ENCODE measurements around the gene ERGIC1.

Gene ERGIC1

GRCh38 chr5:172905346-172906140, 71.5 kb downstream of the ERGIC1 start:
- Mint-ChIP-seq H3K4me3 (no peak overlapping the region), H3K36me3 (ENCODE audit: low read depth) (peaks cover 6% of the 10 kb centered on the region), H3K27me3 (no peaks in the 10 kb centered on the region), H3K4me1 (peaks cover 8% of the 10 kb centered on the region), H3K9me3 (no peaks in the 10 kb centered on the region), H3K27ac (no peak overlapping the region)
- ATAC-seq (no peak), DNase-seq (no peak)

GRCh38 chr5:172906436-172906835, 72.4 kb downstream of the ERGIC1 start:
- peaks cover 12% of the 10 kb centered on the region for H3K4me1 Mint-ChIP-seq
- H3K36me3 Mint-ChIP-seq (ENCODE audit: low read depth), result peaks cover 6% of the 10 kb centered on the region
- H3K4me3 Mint-ChIP-seq, result no peak overlapping the region
- ATAC-seq (no peak), DNase-seq (no peak)
- no peaks in the 10 kb centered on the region for H3K27me3 Mint-ChIP-seq
- no peak overlapping the region for H3K27ac Mint-ChIP-seq
- H3K9me3 Mint-ChIP-seq, result no peaks in the 10 kb centered on the region

GRCh38 chr5:172906888-172907287, 72.8 kb downstream of the ERGIC1 start:
- Mint-ChIP-seq H3K4me1 (peaks cover 12% of the 10 kb centered on the region), H3K9me3 (no peaks in the 10 kb centered on the region), H3K4me3 (no peak overlapping the region), H3K27ac (no peak overlapping the region), H3K27me3 (no peaks in the 10 kb centered on the region), H3K36me3 (ENCODE audit: low read depth) (peaks cover 6% of the 10 kb centered on the region)
- DNase-seq, result no peak
- no peak for ATAC-seq

DNA sequence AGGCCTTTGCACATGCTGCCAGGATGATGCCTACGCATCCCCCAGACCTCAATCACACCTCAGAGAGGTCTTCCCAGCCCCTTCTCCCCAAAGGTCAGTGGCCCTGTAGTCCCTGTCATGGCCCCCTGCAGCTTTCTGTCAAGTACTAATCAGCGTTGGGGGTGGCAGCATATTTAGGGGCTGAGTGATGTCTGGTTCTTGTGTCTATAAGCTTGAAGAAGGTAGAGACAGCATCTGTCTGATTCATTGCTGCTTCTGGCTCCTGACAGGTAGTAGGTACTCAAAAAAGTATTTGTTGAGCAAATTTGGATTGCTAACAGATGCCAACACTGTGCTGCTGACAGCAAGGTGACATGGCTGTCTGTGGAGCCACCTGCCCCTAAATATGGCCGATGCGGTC, 73.6 kb downstream of the ERGIC1 start:
- H3K9me3 Mint-ChIP-seq, result no peaks in the 10 kb centered on the region
- H3K36me3 Mint-ChIP-seq (ENCODE audit: low read depth), result peaks cover 6% of the 10 kb centered on the region
- no peak overlapping the region for H3K4me3 Mint-ChIP-seq
- H3K27me3 Mint-ChIP-seq, result no peaks in the 10 kb centered on the region
- no peak overlapping the region for H3K27ac Mint-ChIP-seq
- ATAC-seq (no peak), DNase-seq (no peak)
- H3K4me1 Mint-ChIP-seq, result peaks cover 12% of the 10 kb centered on the region

DNA sequence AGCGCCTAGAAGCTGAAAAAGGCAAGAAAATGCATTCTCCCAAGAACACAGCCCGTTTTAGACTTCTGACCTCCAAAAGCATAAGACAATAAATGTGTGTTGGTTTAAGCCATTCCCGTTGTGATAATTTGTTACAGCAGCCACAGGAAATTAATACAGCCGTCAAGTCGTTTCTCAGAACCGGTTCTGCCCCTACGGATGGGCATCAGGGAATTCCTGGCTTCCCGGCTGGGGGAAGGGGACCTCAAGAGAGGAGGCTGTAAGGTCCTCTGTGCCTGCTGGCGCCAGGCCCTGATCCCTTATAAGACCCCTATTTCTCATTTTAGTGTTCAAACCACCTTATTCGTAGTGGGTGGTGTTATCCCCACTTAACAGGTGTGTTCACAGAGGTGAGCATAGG, 74.6 kb downstream of the ERGIC1 start:
- Mint-ChIP-seq H3K4me3 (no peak overlapping the region), H3K27me3 (no peaks in the 10 kb centered on the region), H3K9me3 (no peaks in the 10 kb centered on the region)

DNA sequence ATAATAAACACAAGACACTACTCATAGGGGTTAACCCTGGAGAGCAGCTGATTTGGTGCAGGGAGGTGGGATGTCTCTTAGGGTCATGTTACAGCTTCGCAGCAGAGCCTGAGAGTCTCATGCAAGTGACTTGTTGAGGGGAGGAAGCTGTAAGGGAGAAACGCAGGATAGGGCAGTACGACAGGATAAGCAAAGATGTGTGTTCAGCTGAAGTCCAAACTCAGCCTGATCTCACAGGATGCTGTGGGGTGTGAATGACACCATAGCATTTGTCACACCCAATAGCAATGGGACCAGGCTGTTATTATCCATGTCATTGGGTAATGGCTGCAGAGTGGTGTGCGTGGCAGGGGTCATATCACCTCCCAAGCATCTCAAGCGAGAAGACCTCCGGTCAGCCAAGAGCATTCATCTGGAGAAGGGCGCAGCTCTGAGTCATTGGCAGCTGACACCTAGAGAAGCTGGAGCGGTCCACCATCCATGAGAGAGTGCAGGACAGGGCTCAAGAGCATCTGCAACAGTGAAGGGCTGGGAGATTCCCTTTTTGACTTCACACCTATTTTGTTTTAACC, 76.0 kb downstream of the ERGIC1 start:
- H3K36me3 Mint-ChIP-seq (ENCODE audit: low read depth), result peaks cover 6% of the 10 kb centered on the region
- H3K9me3 Mint-ChIP-seq, result no peaks in the 10 kb centered on the region
- ATAC-seq (no peak), DNase-seq (no peak)
- H3K27me3 Mint-ChIP-seq, result no peaks in the 10 kb centered on the region
- H3K27ac Mint-ChIP-seq, result no peak overlapping the region
- peaks cover 12% of the 10 kb centered on the region for H3K4me1 Mint-ChIP-seq
- no peak overlapping the region for H3K4me3 Mint-ChIP-seq

More for the DNA sequence above, 74.6 kb downstream of the ERGIC1 start:
- ATAC-seq, result no peak
- DNase-seq, result no peak
- H3K4me1 Mint-ChIP-seq, result peaks cover 12% of the 10 kb centered on the region
- H3K27ac Mint-ChIP-seq, result no peak overlapping the region
- H3K36me3 Mint-ChIP-seq (ENCODE audit: low read depth), result peaks cover 6% of the 10 kb centered on the region

- Mint-ChIP-seq H3K36me3 (ENCODE audit: low read depth) (peaks cover 6% of the 10 kb centered on the region), H3K9me3 (no peaks in the 10 kb centered on the region), H3K4me3 (no peak overlapping the region), H3K27ac (no peak overlapping the region), H3K4me1 (peaks cover 12% of the 10 kb centered on the region), H3K27me3 (no peaks in the 10 kb centered on the region)
- peak; percentile 24 for DNase-seq
- ATAC-seq, result peak; percentile 69
Observed at GRCh38 chr5:172910828-172911627, 77.0 kb downstream of the ERGIC1 start.

DNA sequence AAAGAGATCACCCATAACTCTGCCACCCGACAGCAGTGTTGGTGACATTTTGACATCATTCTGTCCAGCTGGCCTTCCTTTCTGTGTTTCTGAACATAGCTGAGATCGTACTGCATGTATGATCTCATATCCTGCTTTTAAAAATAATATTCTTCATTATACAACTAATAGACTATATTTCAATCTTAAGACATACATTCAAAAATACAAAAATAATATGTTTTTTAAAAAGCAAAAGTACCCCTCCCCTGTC, 77.5 kb downstream of the ERGIC1 start:
- no peak for ATAC-seq
- H3K27ac Mint-ChIP-seq, result no peak overlapping the region
- H3K36me3 Mint-ChIP-seq (ENCODE audit: low read depth), result peaks cover 6% of the 10 kb centered on the region

DNA sequence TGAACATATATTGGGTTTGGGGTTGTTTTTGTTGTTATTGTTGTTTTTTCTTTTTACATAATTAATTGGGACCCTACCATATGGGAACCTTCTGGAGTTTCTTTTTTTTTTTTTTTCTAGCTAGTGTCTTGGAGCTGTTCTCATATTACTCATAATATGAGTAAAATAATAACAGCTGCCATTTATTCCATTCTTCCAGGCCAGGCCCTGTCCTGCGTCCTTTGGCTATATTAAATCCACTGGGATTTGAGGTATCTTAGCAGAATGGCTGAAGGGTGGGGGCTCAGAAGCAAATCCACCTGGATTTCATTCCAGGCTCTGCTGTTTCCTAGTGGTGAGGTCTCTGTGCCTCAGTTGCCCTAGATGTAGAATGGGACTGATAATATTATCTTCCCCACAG, 77.9 kb downstream of the ERGIC1 start:
- DNase-seq (no peak), ATAC-seq (no peak)
- Mint-ChIP-seq H3K4me1 (peaks cover 5% of the 10 kb centered on the region), H3K4me3 (no peak overlapping the region), H3K27me3 (no peaks in the 10 kb centered on the region), H3K27ac (no peak overlapping the region), H3K36me3 (ENCODE audit: low read depth) (peaks cover 6% of the 10 kb centered on the region), H3K9me3 (no peaks in the 10 kb centered on the region)

More for the DNA sequence above, 77.5 kb downstream of the ERGIC1 start:
- DNase-seq, result no peak
- Mint-ChIP-seq H3K4me3 (no peak overlapping the region), H3K27me3 (no peaks in the 10 kb centered on the region), H3K4me1 (peaks cover 8% of the 10 kb centered on the region), H3K9me3 (no peaks in the 10 kb centered on the region)

DNA sequence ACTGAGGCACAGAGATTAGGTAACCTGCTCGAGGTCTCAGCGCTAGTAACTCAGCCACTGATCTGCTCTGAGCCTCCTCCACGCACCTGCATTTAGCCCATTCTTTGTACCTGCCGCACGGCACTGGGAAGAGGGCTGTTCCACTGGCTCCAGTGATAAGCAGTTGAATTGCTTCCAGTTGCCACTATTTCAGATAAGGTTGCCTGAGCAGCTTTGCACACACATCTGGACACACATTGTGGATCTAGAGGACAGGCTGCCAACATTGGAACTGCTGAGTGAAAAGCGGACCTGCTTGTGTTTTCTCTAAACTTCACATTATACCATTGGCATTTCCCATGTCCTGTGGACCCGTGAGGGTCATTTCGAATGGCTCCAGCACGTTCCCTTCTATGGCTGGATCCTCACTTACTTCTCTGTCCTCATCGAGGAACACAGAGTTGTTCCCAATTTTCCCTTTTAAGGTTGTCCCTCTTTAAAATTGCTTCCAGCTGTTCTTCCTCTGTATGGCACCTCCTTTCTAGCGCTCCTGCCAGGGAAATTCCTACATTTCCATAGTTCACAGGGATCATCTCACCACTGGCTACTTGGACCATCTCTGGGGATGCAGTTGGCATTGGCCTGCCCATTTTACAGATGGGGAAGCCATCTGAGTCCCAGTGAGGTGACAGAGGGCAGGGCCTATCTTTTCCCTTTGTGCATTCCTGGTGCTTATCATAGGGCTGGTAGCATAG, 79.2 kb downstream of the ERGIC1 start:
- Mint-ChIP-seq H3K27me3 (no peaks in the 10 kb centered on the region), H3K4me1 (peaks cover 11% of the 10 kb centered on the region), H3K4me3 (no peak overlapping the region), H3K27ac (no peak overlapping the region), H3K36me3 (ENCODE audit: low read depth) (peaks cover 6% of the 10 kb centered on the region), H3K9me3 (no peaks in the 10 kb centered on the region)
- no peak for ATAC-seq
- DNase-seq, result no peak

DNA sequence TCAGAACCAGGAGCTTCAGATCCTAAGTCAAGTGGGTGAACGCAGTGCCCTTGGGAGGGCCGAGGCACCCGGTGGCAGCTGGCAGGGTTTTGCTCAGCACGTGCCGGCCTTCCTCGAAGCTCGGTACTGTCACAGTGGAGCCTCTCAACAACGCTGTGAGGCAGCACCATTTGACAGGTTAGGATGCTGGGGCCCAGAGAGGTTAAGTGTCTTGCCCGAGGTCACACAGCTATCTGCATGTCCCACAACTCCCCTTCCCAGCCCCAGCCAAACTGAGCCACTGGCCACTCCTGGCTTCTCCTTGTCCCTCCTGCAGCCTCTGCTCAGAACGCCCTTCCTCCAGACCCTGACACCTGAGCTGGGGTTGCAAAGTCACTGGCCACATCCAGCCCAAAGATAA, 81.5 kb downstream of the ERGIC1 start:
- H3K27ac Mint-ChIP-seq, result no peak overlapping the region
- H3K36me3 Mint-ChIP-seq (ENCODE audit: low read depth), result peaks cover 4% of the 10 kb centered on the region
- no peak for DNase-seq

DNA sequence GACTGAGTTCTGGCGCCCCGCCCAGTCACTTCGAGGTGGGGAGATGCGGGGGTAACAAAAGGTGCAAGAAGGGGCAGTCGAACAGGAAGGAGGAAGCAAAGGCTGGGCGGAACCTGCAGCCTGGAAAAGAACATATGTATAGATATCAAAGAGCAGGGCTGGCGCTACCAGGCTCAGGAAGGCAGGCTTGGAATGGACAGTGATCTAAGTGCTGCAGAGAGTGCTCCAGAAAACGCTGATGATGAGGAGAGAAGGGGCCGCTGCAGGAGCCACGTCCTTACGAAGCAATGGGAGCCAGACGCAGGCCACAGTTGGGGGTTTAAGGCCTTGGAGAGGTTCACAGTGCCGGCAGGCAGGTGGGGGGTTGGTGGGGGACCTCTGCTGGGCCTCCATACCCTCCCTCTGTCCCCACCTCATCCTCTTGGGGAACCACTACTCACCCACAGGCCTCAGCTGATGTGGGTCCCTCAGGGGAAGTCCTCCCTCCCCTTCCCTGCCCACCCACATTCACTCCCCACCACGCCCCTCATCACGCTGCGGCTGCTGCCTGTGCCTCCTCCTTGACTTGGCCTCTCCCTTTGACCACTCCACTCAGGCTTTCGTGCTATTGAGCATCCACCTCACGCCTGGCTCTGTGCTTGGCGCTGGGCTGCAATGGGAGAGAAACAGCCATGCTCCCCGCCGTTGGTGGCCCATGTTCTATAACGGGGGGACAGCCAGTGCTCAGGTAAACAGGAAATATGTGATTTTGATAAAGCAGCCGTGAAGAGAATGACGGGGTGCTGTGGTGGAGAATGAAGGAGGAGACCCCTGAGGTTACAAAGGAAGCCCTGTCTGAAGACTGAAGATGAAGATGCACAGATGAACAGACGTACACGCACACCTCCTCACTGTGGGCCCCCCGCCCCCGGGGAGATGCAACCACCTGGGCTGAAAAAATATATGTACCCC, 84.6 kb downstream of the ERGIC1 start:
- Mint-ChIP-seq H3K4me1 (peaks cover 24% of the 10 kb centered on the region), H3K9me3 (no peaks in the 10 kb centered on the region), H3K27me3 (no peaks in the 10 kb centered on the region), H3K27ac (peak overlapping the region; percentile 36), H3K36me3 (ENCODE audit: low read depth) (peaks cover 4% of the 10 kb centered on the region), H3K4me3 (peak overlapping the region; percentile 51)
- DNase-seq, result peak; percentile 36
- peak; percentile 53 for ATAC-seq

More for the DNA sequence above, 81.5 kb downstream of the ERGIC1 start:
- H3K4me3 Mint-ChIP-seq, result no peak overlapping the region
- no peaks in the 10 kb centered on the region for H3K27me3 Mint-ChIP-seq
- H3K4me1 Mint-ChIP-seq, result peaks cover 28% of the 10 kb centered on the region
- ATAC-seq, result no peak
- no peaks in the 10 kb centered on the region for H3K9me3 Mint-ChIP-seq

- no peak overlapping the region for H3K4me3 Mint-ChIP-seq
- H3K9me3 Mint-ChIP-seq, result no peaks in the 10 kb centered on the region
- no peak for ATAC-seq
- DNase-seq, result no peak
- peaks cover 24% of the 10 kb centered on the region for H3K4me1 Mint-ChIP-seq
- no peaks in the 10 kb centered on the region for H3K27me3 Mint-ChIP-seq
- H3K27ac Mint-ChIP-seq, result no peak overlapping the region
- peaks cover 4% of the 10 kb centered on the region for H3K36me3 Mint-ChIP-seq (ENCODE audit: low read depth)
Observed at GRCh38 chr5:172919525-172920446, 85.7 kb downstream of the ERGIC1 start.
